HepG2 (cell line): ENCODE results near the gene OSBPL8. TPM values are rescaled to one million over a fixed set of nuclear protein-coding genes. Genes with fewer than 3 reads are reported as not detected.

Experiments
- HES4 ChIP-seq: sonication (generic); formaldehyde crosslinking; IDR thresholded peaks from 2 replicates; pipeline ENCODE4 v1.9.0; 2021; ENCODE audit warnings: mild to moderate bottlenecking, missing genetic modification reagents, borderline replicate concordance
- KDM1A ChIP-seq: IDR thresholded peaks from 2 replicates; pipeline ENCODE4 v1.6.1; 2016; ENCODE audit warnings: missing compliant biosample characterization
- MYNN ChIP-seq: sonication (generic); formaldehyde crosslinking; IDR thresholded peaks from 2 replicates; pipeline ENCODE4 v1.4.0; 2020; ENCODE audit warnings: mild to moderate bottlenecking, low read depth, missing genetic modification reagents
- NFYC ChIP-seq: IDR thresholded peaks from 2 replicates; pipeline ENCODE4 v1.6.1; 2016; ENCODE audit warnings: missing genetic modification reagents, missing compliant biosample characterization
- REL ChIP-seq: sonication (generic); formaldehyde crosslinking; conservative IDR thresholded peaks from 2 replicates; pipeline ENCODE4 v1.8.0; 2022; ENCODE audit warnings: mild to moderate bottlenecking, missing genetic modification reagents, moderate library complexity
- TSC22D2 ChIP-seq: sonication (generic); formaldehyde crosslinking; IDR thresholded peaks from 2 replicates; pipeline ENCODE4 v1.5.1; 2020; ENCODE audit warnings: missing genetic modification reagents, mild to moderate bottlenecking, borderline replicate concordance
- ZFP41 ChIP-seq: sonication (generic); formaldehyde crosslinking; IDR thresholded peaks from 2 replicates; pipeline ENCODE4 v1.4.0; 2020; ENCODE audit warnings: mild to moderate bottlenecking, missing genetic modification reagents, borderline replicate concordance
- ZNF138 ChIP-seq: sonication (generic); formaldehyde crosslinking; IDR thresholded peaks from 2 replicates; pipeline ENCODE4 v1.5.0; 2020; ENCODE audit warnings: mild to moderate bottlenecking, low read depth, missing genetic modification reagents
- ZNF30 ChIP-seq: sonication (generic); formaldehyde crosslinking; IDR thresholded peaks from 2 replicates; pipeline ENCODE4 v1.5.0; 2020; ENCODE audit warnings: mild to moderate bottlenecking, missing genetic modification reagents
- ZNF562 ChIP-seq: sonication (generic); formaldehyde crosslinking; IDR thresholded peaks from 2 replicates; pipeline ENCODE4 v1.8.0; 2022; ENCODE audit warnings: missing genetic modification reagents, borderline replicate concordance
- ZNF567 ChIP-seq: sonication (generic); formaldehyde crosslinking; IDR thresholded peaks from 2 replicates; pipeline ENCODE4 v1.8.1; 2023; ENCODE audit warnings: mild to moderate bottlenecking, missing genetic modification reagents, borderline replicate concordance
- ZNF746 ChIP-seq: sonication (generic); formaldehyde crosslinking; IDR thresholded peaks from 2 replicates; pipeline ENCODE4 v1.8.0; 2022; ENCODE audit warnings: mild to moderate bottlenecking, missing genetic modification reagents
- polyA plus RNA-seq, 8 experiments: library from polyadenylated mRNA; depleted of rRNA in 3 of 8; stranded (reverse) in 7 of 8; unstranded in 1 of 8; fragments of >200 nt; fragmentation: Illumina TruSeq in 4 of 8; extraction: Trizol in 4 of 8; gene quantifications; 2 replicates each; pipeline versions ENCODE4 v1.2.1 to v1.2.3, GENCODE V29; 2011 to 2016; ENCODE audit warnings: low read depth in 4 of 8, missing spikeins in 1 of 8, mixed read lengths in 1 of 8; ENCODE audit not compliant: insufficient read depth in 1 of 8
- total RNA-seq, 5 experiments: library from RNA; depleted of rRNA; stranded (reverse); fragments of >200 nt; fragmentation: Illumina TruSeq; extraction: Trizol; gene quantifications; 2 replicates each; pipeline ENCODE4 v1.2.3, GENCODE V29; 2016; ENCODE audit warnings: low read depth in 1 of 5
- TF ChIP-seq, protein P1 (sequence below): sonication (generic); formaldehyde crosslinking; IDR thresholded peaks from 2 replicates; pipeline ENCODE4 v1.4.0; 2020; ENCODE audit warnings: mild to moderate bottlenecking, low read depth, missing genetic modification reagents
- TF ChIP-seq, protein P2 (sequence below), 2 experiments: sonication (generic) in 1 of 2; formaldehyde crosslinking in 1 of 2; IDR thresholded peaks; 2 replicates each; pipeline versions ENCODE4 v1.6.1 to v1.9.0; 2014 to 2022; ENCODE audit warnings: antibody characterized with exemption in 1 of 2, borderline replicate concordance in 1 of 2, inconsistent platforms in 1 of 2, low read depth in 1 of 2, missing genetic modification reagents in 1 of 2

Gene OSBPL8
- total and polyA plus RNA-seq, 2 of the 13 experiments (the other 11 are each of a cell fraction or from before 2014, with no cell fraction given) = 11.0 to 33.9 TPM

DNA sequence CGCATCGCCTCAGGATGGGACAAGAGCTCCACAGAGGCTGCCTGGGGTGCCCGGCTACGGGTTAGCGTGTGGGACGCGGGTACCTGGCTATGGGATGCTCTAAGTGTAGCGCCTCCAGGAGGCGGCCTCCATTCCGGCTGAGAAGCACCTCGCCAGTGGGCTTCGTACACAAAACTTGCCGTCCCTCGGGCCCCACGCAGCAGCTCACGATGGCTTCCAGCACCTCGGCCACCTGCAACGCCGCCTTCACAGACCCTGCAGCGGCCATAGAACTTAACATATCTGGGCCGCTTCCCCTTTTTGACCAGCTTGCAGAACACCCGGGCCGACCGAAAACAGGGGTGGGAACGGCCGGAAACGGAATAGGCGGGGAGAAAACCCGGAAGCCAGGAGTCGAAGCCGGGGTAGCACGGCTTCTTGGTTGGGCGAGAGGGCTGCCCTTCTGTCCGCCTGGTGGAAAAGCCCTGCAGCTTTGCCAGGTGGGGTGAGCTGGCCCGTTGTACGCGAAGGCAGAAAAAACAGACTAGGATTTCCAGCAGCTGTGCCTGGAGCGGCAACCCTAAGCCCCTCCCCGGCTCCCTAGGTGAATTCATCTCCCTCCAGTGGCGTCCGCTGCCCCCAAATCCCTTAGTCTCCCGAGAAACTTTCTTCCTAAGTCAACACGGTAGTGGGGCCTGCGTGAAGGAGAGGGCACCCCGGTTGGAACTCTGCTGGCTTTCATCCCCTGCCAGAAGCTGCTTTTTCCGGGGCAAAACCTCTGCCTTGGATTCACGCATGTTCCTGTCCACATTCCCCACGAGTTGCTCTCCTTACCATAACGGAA lies 211.3 kb downstream of the OSBPL8 start, which contains the start of gene BBS10 (continued):
- TF ChIP-seq, protein P1, sequence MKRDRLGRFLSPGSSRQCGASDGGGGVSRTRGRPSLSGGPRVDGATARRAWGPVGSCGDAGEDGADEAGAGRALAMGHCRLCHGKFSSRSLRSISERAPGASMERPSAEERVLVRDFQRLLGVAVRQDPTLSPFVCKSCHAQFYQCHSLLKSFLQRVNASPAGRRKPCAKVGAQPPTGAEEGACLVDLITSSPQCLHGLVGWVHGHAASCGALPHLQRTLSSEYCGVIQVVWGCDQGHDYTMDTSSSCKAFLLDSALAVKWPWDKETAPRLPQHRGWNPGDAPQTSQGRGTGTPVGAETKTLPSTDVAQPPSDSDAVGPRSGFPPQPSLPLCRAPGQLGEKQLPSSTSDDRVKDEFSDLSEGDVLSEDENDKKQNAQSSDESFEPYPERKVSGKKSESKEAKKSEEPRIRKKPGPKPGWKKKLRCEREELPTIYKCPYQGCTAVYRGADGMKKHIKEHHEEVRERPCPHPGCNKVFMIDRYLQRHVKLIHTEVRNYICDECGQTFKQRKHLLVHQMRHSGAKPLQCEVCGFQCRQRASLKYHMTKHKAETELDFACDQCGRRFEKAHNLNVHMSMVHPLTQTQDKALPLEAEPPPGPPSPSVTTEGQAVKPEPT = no peak; the same call in 1 of the 2 replicates
- TF ChIP-seq ZNF138 (CRISPR knock-in tag) = no peak; the same call in 1 of the 2 replicates
- no peak for TF ChIP-seq ZFP41 (CRISPR knock-in tag)
- peak; percentile 85 for TF ChIP-seq NFYC (CRISPR knock-in tag)
- TF ChIP-seq REL (CRISPR knock-in tag) = no peak
- no peak for TF ChIP-seq MYNN (CRISPR knock-in tag)
- TF ChIP-seq ZNF746 = no peak
- TF ChIP-seq KDM1A (CRISPR knock-in tag) = no peak
- no peak for TF ChIP-seq ZNF562 (CRISPR knock-in tag)
- TF ChIP-seq TSC22D2 = 0 out of 2 replicates have a peak, but pooled peaks have one; percentile 48
- TF ChIP-seq ZNF567 = no peak; the same call in 1 of the 2 replicates
- 0 out of 2 replicates have a peak, but pooled peaks have one; percentile 27 for TF ChIP-seq ZNF30 (CRISPR knock-in tag)
- TF ChIP-seq, protein P2, sequence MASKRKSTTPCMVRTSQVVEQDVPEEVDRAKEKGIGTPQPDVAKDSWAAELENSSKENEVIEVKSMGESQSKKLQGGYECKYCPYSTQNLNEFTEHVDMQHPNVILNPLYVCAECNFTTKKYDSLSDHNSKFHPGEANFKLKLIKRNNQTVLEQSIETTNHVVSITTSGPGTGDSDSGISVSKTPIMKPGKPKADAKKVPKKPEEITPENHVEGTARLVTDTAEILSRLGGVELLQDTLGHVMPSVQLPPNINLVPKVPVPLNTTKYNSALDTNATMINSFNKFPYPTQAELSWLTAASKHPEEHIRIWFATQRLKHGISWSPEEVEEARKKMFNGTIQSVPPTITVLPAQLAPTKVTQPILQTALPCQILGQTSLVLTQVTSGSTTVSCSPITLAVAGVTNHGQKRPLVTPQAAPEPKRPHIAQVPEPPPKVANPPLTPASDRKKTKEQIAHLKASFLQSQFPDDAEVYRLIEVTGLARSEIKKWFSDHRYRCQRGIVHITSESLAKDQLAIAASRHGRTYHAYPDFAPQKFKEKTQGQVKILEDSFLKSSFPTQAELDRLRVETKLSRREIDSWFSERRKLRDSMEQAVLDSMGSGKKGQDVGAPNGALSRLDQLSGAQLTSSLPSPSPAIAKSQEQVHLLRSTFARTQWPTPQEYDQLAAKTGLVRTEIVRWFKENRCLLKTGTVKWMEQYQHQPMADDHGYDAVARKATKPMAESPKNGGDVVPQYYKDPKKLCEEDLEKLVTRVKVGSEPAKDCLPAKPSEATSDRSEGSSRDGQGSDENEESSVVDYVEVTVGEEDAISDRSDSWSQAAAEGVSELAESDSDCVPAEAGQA (IDR thresholded peaks at IDR 0.05; ENCODE audit: low read depth) = no peak
- TF ChIP-seq, protein P2 (CRISPR knock-in tag; IDR thresholded peaks at IDR 0.05; ENCODE audit: borderline replicate concordance) = 0 out of 2 replicates have a peak, but pooled peaks have one; percentile 75
- TF ChIP-seq HES4 (CRISPR knock-in tag) = no peak; the same call in 1 of the 2 replicates
